GM12878 (cell line): ENCODE results near the gene FKBP3. TPM values are rescaled to one million over a fixed set of nuclear protein-coding genes. Genes with fewer than 3 reads are reported as not detected.

Experiments used
- ATAC-seq: fragments of 200-7000 bp; cut with Tn5 transposase; 3 replicates; pipeline ENCODE4 v1.9.1; 2020; ENCODE audit warnings: mild to moderate bottlenecking, moderate library complexity
- BruUV-seq: library from RNA; stranded (reverse); fragments of 400-500 nt; replicated peaks from 2 replicates; lab custom pipeline; 2021; lab: Mats Ljungman, UMichigan
- CTCF ChIA-PET: fragments of 300-600 bp; sonication (Branson Sonifier 250); formaldehyde crosslinking; extraction: SDS; loops from one replicate; lab custom pipeline; 2021; ENCODE audit warnings: inconsistent platforms; lab: Yijun Ruan, JAX
- POLR2A ChIA-PET: fragments of 350-600 bp; formaldehyde crosslinking; extraction: SDS; loops from one replicate; lab custom pipeline; 2021; ENCODE audit warnings: inconsistent platforms; lab: Charles Lee
- RAD21 ChIA-PET: fragments of 300-600 bp; sonication (Branson Sonifier 250); formaldehyde crosslinking; loops from one replicate; lab custom pipeline; 2023; ENCODE audit warnings: antibody characterized with exemption; ENCODE audit not compliant: unreplicated experiment; lab: Charles Lee
- SMC1A ChIA-PET: fragments of 300-600 bp; sonication (Branson Sonifier 250); formaldehyde crosslinking; loops from one replicate; lab custom pipeline; 2023; ENCODE audit not compliant: unreplicated experiment, uncharacterized antibody; lab: Charles Lee
- DNase-seq: peaks from one replicate; pipeline ENCODE4 v3.0.0-alpha.2; 2011; ENCODE audit warnings: low read depth, low spot score
- FAIRE-seq: peaks from 3 replicates; lab custom pipeline; 2011; peaks lifted over from hg19 to GRCh38; lab: Jason Lieb, UNC
- H2AFZ ChIP-seq: 2 replicates; pipeline ENCODE4 v1.6.0; 2011; ENCODE audit warnings: low read depth, low read length, control low read depth; ENCODE audit not compliant: control insufficient read depth
- H3K27ac ChIP-seq: 2 replicates; pipeline ENCODE4 v1.5.1; 2011; ENCODE audit warnings: control low read depth; ENCODE audit not compliant: control insufficient read depth, insufficient read depth
- H3K27me3 ChIP-seq, 2 experiments: replicated peaks in 1 of 2; 2 replicates each; pipeline versions ENCODE4 v1.6.0 to v1.6.1; 2011; ENCODE audit warnings: low read length in 1 of 2; ENCODE audit not compliant: control insufficient read depth in 2 of 2, insufficient read depth in 2 of 2
- H3K36me3 ChIP-seq, 2 experiments: 2 replicates each; pipeline ENCODE4 v1.5.1; 2011; ENCODE audit warnings: low read length in 1 of 2; ENCODE audit not compliant: control insufficient read depth in 2 of 2, insufficient read depth in 2 of 2
- H3K4me1 ChIP-seq: 2 replicates; pipeline ENCODE4 v1.6.1; 2011; ENCODE audit warnings: mild to moderate bottlenecking, low read length, moderate library complexity, mixed read lengths; ENCODE audit not compliant: control insufficient read depth, insufficient read depth
- H3K4me2 ChIP-seq: 2 replicates; pipeline ENCODE4 v1.6.0; 2011; ENCODE audit warnings: control low read depth; ENCODE audit not compliant: control insufficient read depth, insufficient read depth
- H3K4me3 ChIP-seq: fragments of 200-600 bp; sonication (generic); 2 replicates; pipeline ENCODE4 v1.5.1; 2016
- H3K79me2 ChIP-seq: 2 replicates; pipeline ENCODE4 v1.6.0; 2011; ENCODE audit warnings: low read length; ENCODE audit not compliant: control insufficient read depth, insufficient read depth
- H3K9ac ChIP-seq: 2 replicates; pipeline ENCODE4 v1.8.0; 2011; ENCODE audit warnings: low read length, control low read depth, mixed read lengths; ENCODE audit not compliant: control insufficient read depth, insufficient read depth
- H3K9me3 ChIP-seq: replicated peaks from 3 replicates; pipeline ENCODE4 v1.5.1; 2011; ENCODE audit warnings: mild to moderate bottlenecking, low read length; ENCODE audit not compliant: control insufficient read depth, insufficient read depth
- H4K20me1 ChIP-seq: 2 replicates; pipeline ENCODE4 v1.6.0; 2011; ENCODE audit not compliant: control insufficient read depth, insufficient read depth
- BHLHE40 ChIP-seq, 2 experiments: fragments of 450-650 bp in 1 of 2; IDR thresholded peaks; 2 replicates each; pipeline ENCODE4 v1.6.1; 2011 to 2017; ENCODE audit warnings: low read depth in 2 of 2, borderline replicate concordance in 1 of 2, improper control_type of control experiment in 1 of 2, low read length in 1 of 2, mild to moderate bottlenecking in 1 of 2
- ESRRA ChIP-seq: IDR thresholded peaks from 2 replicates; pipeline ENCODE4 v1.6.1; 2012; ENCODE audit warnings: mild to moderate bottlenecking, low read length, improper control_type of control experiment
- EZH2 ChIP-seq: IDR thresholded peaks from 2 replicates; pipeline ENCODE4 v1.6.1; 2012; ENCODE audit warnings: low read depth, mild to moderate bottlenecking, control low read depth, inconsistent platforms, low read length, borderline replicate concordance; ENCODE audit not compliant: control insufficient read depth
- FOS ChIP-seq: IDR thresholded peaks from 3 replicates; pipeline ENCODE4 v1.6.1; 2011; ENCODE audit warnings: borderline replicate concordance; ENCODE audit not compliant: insufficient read length; ENCODE audit errors: extremely low read depth
- FOXM1 ChIP-seq: IDR thresholded peaks from 2 replicates; pipeline ENCODE4 v1.6.1; 2012; ENCODE audit warnings: low read depth, mild to moderate bottlenecking, inconsistent platforms, low read length, moderate library complexity
- GATAD2B ChIP-seq: fragments of 450-650 bp; conservative IDR thresholded peaks from 2 replicates; pipeline ENCODE4 v1.6.1; 2017; ENCODE audit warnings: low read depth, mild to moderate bottlenecking, moderate library complexity
- IRF5 ChIP-seq: fragments of 450-650 bp; IDR thresholded peaks from 2 replicates; pipeline ENCODE4 v1.6.1; 2017; ENCODE audit warnings: borderline replicate concordance
- KLF5 ChIP-seq: fragments of 450-650 bp; IDR thresholded peaks from 2 replicates; pipeline ENCODE4 v1.6.1; 2014; ENCODE audit warnings: mild to moderate bottlenecking; ENCODE audit not compliant: partially characterized antibody
- MEF2B ChIP-seq: fragments of 450-650 bp; IDR thresholded peaks from 2 replicates; pipeline ENCODE4 v1.6.1; 2018; ENCODE audit warnings: mild to moderate bottlenecking, moderate library complexity; ENCODE audit not compliant: partially characterized antibody, poor library complexity, severe bottlenecking
- NFYA ChIP-seq: IDR thresholded peaks from 2 replicates; pipeline ENCODE4 v1.6.1; 2011; ENCODE audit warnings: low read depth, mild to moderate bottlenecking, low read length, improper control_type of control experiment, borderline replicate concordance
- NRF1 ChIP-seq: conservative IDR thresholded peaks from 2 replicates; pipeline ENCODE4 v1.6.1; 2011; ENCODE audit warnings: mild to moderate bottlenecking, low read depth, low read length, improper control_type of control experiment
- RCOR1 ChIP-seq: conservative IDR thresholded peaks from 2 replicates; pipeline ENCODE4 v1.6.1; 2012; ENCODE audit warnings: low read depth, low read length, improper control_type of control experiment
- SIX5 ChIP-seq: IDR thresholded peaks from 2 replicates; pipeline ENCODE4 v1.6.1; 2011; ENCODE audit warnings: mild to moderate bottlenecking, low read depth, low read length, moderate library complexity; ENCODE audit not compliant: severe bottlenecking
- USF2 ChIP-seq: IDR thresholded peaks from 2 replicates; pipeline ENCODE4 v1.6.1; 2011; ENCODE audit warnings: low read depth, low read length, improper control_type of control experiment, borderline replicate concordance
- ZNF207 ChIP-seq: fragments of 450-650 bp; IDR thresholded peaks from 2 replicates; pipeline ENCODE4 v1.6.1; 2014; ENCODE audit warnings: antibody characterized with exemption, mild to moderate bottlenecking, borderline replicate concordance
- ZNF217 ChIP-seq: fragments of 450-650 bp; IDR thresholded peaks from 2 replicates; pipeline ENCODE4 v1.6.1; 2017; ENCODE audit warnings: antibody characterized with exemption, mild to moderate bottlenecking
- ZNF384 ChIP-seq: IDR thresholded peaks from 2 replicates; pipeline ENCODE4 v1.6.1; 2012; ENCODE audit warnings: low read depth, mild to moderate bottlenecking, low read length, improper control_type of control experiment, borderline replicate concordance
- WGBS: methylation state at CpG from one replicate; pipeline ENCODE4 v1.1.6; 2016; ENCODE audit warnings: low lambda C conversion rate; ENCODE audit not compliant: insufficient replicate concordance, insufficient coverage; ENCODE audit errors: missing lambda C conversion rate; 5-methylcytosine and 5-hydroxymethylcytosine counted together
- in situ Hi-C: fragments of 300-500 bp; cut with MboI; formaldehyde crosslinking; loops from 9 replicates; pipeline ENCODE4 v1.14.3; 2018; ENCODE audit warnings: mixed read lengths
- intact Hi-C: fragments of 100-400 bp; cut with micrococcal nuclease; formaldehyde crosslinking; loops from one replicate; pipeline ENCODE4 v1.14.2; 2022; ENCODE audit not compliant: unreplicated experiment
- polyA plus RNA-seq, 11 experiments: library from polyadenylated mRNA; depleted of rRNA in 4 of 11; unstranded in 6 of 11; stranded (reverse) in 5 of 11; fragments of >200 nt; fragmentation: Nextera tagmentation in 4 of 11; fragmentation: Illumina TruSeq in 1 of 11; extraction: Ambion mirVana in 4 of 11; extraction: Trizol in 1 of 11; gene quantifications; 1 replicate in 1 of 11; 2 replicates in 10 of 11; pipeline versions ENCODE4 v1.2.1 to v1.2.3, GENCODE V29; 2011 to 2016; ENCODE audit warnings: inconsistent platforms in 2 of 11, missing spikeins in 2 of 11, low read depth in 1 of 11
- total RNA-seq, 4 experiments: library from RNA; depleted of rRNA in 3 of 4; stranded (reverse); fragments of >200 nt in 3 of 4; fragmentation: Illumina TruSeq in 1 of 4; extraction: Trizol in 1 of 4; gene quantifications; 2 replicates each; pipeline versions ENCODE4 v1.2.1 to v1.2.3, GENCODE V29; 2013 to 2021

The FKBP3 gene
- total and polyA plus RNA-seq, 10 of the 15 experiments (the other 5 are each of a cell fraction or from before 2014, with no cell fraction given): 67.2 to 218 (median 129) TPM

GRCh38 chr14:45118594-45118993, 15.7 kb downstream of the FKBP3 start:
- Histone ChIP-seq H2AFZ (no peak overlapping the region), H4K20me1 (no peaks in the 10 kb centered on the region), H3K27me3 (no peaks in the 10 kb centered on the region), H3K4me3 (no peak overlapping the region), H3K36me3 (peaks cover 0 to 39% of the 10 kb centered on the region in 2 experiments), H3K79me2 (no peaks in the 10 kb centered on the region), H3K27ac (no peak overlapping the region), H3K9me3 (no peaks in the 10 kb centered on the region), H3K4me1 (no peaks in the 10 kb centered on the region), H3K4me2 (no peak overlapping the region), H3K9ac (no peak overlapping the region)
- SMC1A ChIA-PET: interaction anchor here (0.6 to 1.0 kb wide), 3 partner anchors 10 to 59 kb away, joined by 3 to 4 read pairs (median 4); no protein-coding TSS in a partner anchor
- RAD21 ChIA-PET: no interaction called here
- BruUV-seq: no TSS peak
- ATAC-seq (no peak), DNase-seq (no peak), FAIRE-seq (no peak)
- over 99% methylated on average over 6 of the region's 6 CpGs for WGBS
- in situ Hi-C loops: no loop called here
- intact Hi-C loops: no loop called here
- TF ChIP-seq ZNF217 (no peak), NRF1 (no peak), ZNF384 (no peak), NFYA (no peak), ZNF207 (no peak), FOXM1 (no peak), SIX5 (no peak), FOS (no peak), KLF5 (no peak), RCOR1 (no peak), MEF2B (no peak), IRF5 (no peak), BHLHE40 (IDR thresholded peaks at IDR 0.05; ENCODE audit: borderline replicate concordance in 1 of 2, low read depth in 2 of 2, low read length in 1 of 2) (no peak), GATAD2B (no peak), ESRRA (no peak), EZH2 (no peak), USF2 (no peak)
- CTCF ChIA-PET: interaction anchor here (1.0 kb wide), 1 partner anchor 130 kb away, joined by 3 read pairs; no protein-coding TSS in a partner anchor
- POLR2A ChIA-PET: no interaction called here
